HL-60/S4 treated with retinoic acid at 250 ng/mL for 4 days and 3 days (cell line): ENCODE data around the gene FLVCR2.

Experiments
- in situ Hi-C: fragments of 300-500 bp; cut with MboI; formaldehyde crosslinking; loops from 2 replicates; pipeline ENCODE4 v1.7.0; 2022; ENCODE audit warnings: low sequenced_read_pairs

FLVCR2 gene

GRCh38 chr14:75554482-75554881, 23.9 kb upstream of the FLVCR2 start:
- in situ Hi-C loops, result no loop called here

- in situ Hi-C loops, result no loop called here
Observed at GRCh38 chr14:75558440-75558839, 20.0 kb upstream of the FLVCR2 start.

- in situ Hi-C loops, result no loop called here
Observed at GRCh38 chr14:75559045-75559444, 19.4 kb upstream of the FLVCR2 start.

GRCh38 chr14:75559451-75560222, 18.8 kb upstream of the FLVCR2 start:
- in situ Hi-C loops, result no loop called here

- in situ Hi-C loops, result no loop called here
Observed at GRCh38 chr14:75561013-75561432, 17.4 kb upstream of the FLVCR2 start.

- in situ Hi-C loops, result no loop called here
Observed at GRCh38 chr14:75562089-75562488, 16.3 kb upstream of the FLVCR2 start.

GRCh38 chr14:75562489-75562888, 15.9 kb upstream of the FLVCR2 start:
- in situ Hi-C loops, result no loop called here

GRCh38 chr14:75563931-75564330, 14.5 kb upstream of the FLVCR2 start:
- in situ Hi-C loops, result no loop called here

- in situ Hi-C loops, result no loop called here
Observed at GRCh38 chr14:75565056-75565455, 13.4 kb upstream of the FLVCR2 start.

- in situ Hi-C loops, result no loop called here
Observed at GRCh38 chr14:75566321-75566720, 12.1 kb upstream of the FLVCR2 start.

- in situ Hi-C loops, result no loop called here
Observed at GRCh38 chr14:75566752-75567151, 11.7 kb upstream of the FLVCR2 start.

GRCh38 chr14:75568140-75568539, 10.3 kb upstream of the FLVCR2 start:
- in situ Hi-C loops, result no loop called here

- in situ Hi-C loops, result no loop called here
Observed at GRCh38 chr14:75568791-75569190, 9.6 kb upstream of the FLVCR2 start.

- in situ Hi-C loops, result loop anchor here (10.0 kb wide), 1 partner anchor 84 kb away; no protein-coding TSS in a partner anchor
Observed at GRCh38 chr14:75570797-75571196, 7.6 kb upstream of the FLVCR2 start.

- in situ Hi-C loops, result loop anchor here (10.0 kb wide), 1 partner anchor 83 kb away; no protein-coding TSS in a partner anchor
Observed at GRCh38 chr14:75572104-75572503, 6.3 kb upstream of the FLVCR2 start.

- in situ Hi-C loops, result loop anchor here (10.0 kb wide), 1 partner anchor 78 kb away; no protein-coding TSS in a partner anchor
Observed at GRCh38 chr14:75577090-75577489, 1.3 kb upstream of the FLVCR2 start.

- in situ Hi-C loops, result loop anchor here (10.0 kb wide), 1 partner anchor 77 kb away; no protein-coding TSS in a partner anchor
Observed at GRCh38 chr14:75577729-75578101, 705 bp upstream of the FLVCR2 start.

- in situ Hi-C loops, result loop anchor here (10.0 kb wide), 1 partner anchor 76 kb away; no protein-coding TSS in a partner anchor
Observed at GRCh38 chr14:75578786-75579337, 442 bp downstream of the FLVCR2 start.

- in situ Hi-C loops, result loop anchor here (10.0 kb wide), 1 partner anchor 75 kb away; no protein-coding TSS in a partner anchor
Observed at GRCh38 chr14:75579338-75579864, 981 bp downstream of the FLVCR2 start.

- in situ Hi-C loops, result loop anchor here (10.0 kb wide), 1 partner anchor 75 kb away; no protein-coding TSS in a partner anchor
Observed at GRCh38 chr14:75579882-75580281, 1.5 kb downstream of the FLVCR2 start.

GRCh38 chr14:75587388-75587787, 9.0 kb downstream of the FLVCR2 start:
- in situ Hi-C loops, result no loop called here

GRCh38 chr14:75589931-75590330, 11.5 kb downstream of the FLVCR2 start:
- in situ Hi-C loops, result no loop called here
